ENCODE measurements around the gene C1orf185. TPM values are rescaled to one million over a fixed set of nuclear protein-coding genes. Genes with fewer than 3 reads are reported as not detected.
A peak's percentile ranks its signal among the peaks of the same experiment; 100 is the strongest.
"Not testable (repeated sequence)": the region's sequence is repeated elsewhere in the genome, so short reads cannot be mapped to it uniquely, and the experiment has no call there.

Gene C1orf185
- total and polyA plus RNA-seq, 4 experiments from 2014 or later, result not detected

DNA sequence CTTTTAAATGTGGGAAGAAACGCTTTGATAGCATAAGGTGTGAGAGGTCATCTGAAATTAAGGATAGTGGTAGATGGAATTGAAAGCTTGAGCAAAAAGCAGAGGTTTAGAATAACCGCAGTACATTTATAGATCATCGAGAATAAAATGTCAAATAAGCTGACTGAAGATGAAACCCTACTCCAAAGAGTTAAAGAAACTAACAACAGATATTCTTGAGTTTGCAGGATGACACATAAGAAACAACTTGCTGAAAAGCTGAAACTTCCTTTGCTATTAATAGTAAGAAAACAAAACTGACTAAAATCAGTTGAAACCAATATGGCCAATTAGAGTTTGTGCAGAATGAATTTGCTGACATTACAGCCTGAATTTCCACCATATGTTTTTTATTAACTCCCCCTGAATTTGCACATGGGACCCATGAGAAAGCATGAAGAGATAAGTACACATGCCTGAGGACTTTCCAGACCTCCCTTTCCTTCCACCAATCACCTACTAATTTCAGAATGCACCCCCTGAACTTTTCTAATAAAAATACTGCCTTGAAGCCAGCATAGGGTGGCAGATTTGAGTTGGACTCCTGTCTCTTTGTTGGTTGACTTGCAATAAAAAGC is 1.7 kb upstream of the C1orf185 start:
- intact Hi-C loops (cut with micrococcal nuclease), result no loop called here
- no peaks in the 10 kb centered on the region for H3K4me1 ChIP-seq (ENCODE audit: insufficient read depth, low read length)
- POLR2A ChIA-PET (ENCODE audit: partially characterized antibody), result no interaction called here
- no peak overlapping the region for H3K4me3 Mint-ChIP-seq
- peaks cover 0 to 13% (median 11%) of the 10 kb centered on the region in 8 donors for H3K9me3 Mint-ChIP-seq
- no peaks in the 10 kb centered on the region for H3K4me1 Mint-ChIP-seq
- H3K9me3 ChIP-seq (ENCODE audit: control insufficient read depth in 1 of 2, low read length in 2 of 2), result no peaks in the 10 kb centered on the region
- no peaks in the 10 kb centered on the region for H3K36me3 ChIP-seq (ENCODE audit: insufficient read depth, low read length)
- no peak overlapping the region for H3K4me3 ChIP-seq (ENCODE audit: low read length in 2 of 2)
- H3K27me3 Mint-ChIP-seq, result peaks cover 9 to 14% of the 10 kb centered on the region in 2 donors
- CTCF ChIA-PET (ENCODE audit: partially characterized antibody), result no interaction called here
- H3K27ac Mint-ChIP-seq, result peak overlapping the region in 1 of 7 donors; percentile 22
- peaks cover 0 to 8% of the 10 kb centered on the region in 2 donors for H3K36me3 Mint-ChIP-seq
- no peak overlapping the region for H3K27ac ChIP-seq (ENCODE audit: low read depth, low read length)
- DNase-seq, result no peak
- H3K27me3 ChIP-seq (ENCODE audit: insufficient read depth, low read length), result no peaks in the 10 kb centered on the region

DNA sequence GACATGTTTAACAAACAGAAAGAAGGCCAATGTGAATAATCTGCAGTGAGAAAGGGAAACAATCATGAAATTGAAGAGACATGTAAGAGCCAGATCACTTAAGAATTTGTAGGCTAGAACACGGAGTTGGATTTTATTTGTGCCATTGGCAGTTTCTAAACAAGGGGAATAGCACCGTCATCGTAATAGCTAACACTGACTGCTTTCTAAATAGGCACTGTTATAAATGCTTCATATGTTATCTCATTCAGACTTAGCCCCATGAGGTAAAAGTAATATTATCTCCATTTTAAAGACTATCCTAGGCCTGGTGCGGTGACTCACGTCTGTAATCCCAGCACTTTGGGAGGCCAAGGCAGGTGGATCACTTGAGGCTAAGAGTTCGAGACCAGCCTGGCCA is 12.1 kb downstream of the C1orf185 start:
- POLR2A ChIA-PET (ENCODE audit: partially characterized antibody), result no interaction called here
- Histone ChIP-seq H3K9me3 (ENCODE audit: control insufficient read depth in 1 of 2, low read length in 2 of 2) (no peaks in the 10 kb centered on the region), H3K4me1 (ENCODE audit: insufficient read depth, low read length) (no peaks in the 10 kb centered on the region), H3K36me3 (ENCODE audit: insufficient read depth, low read length) (no peaks in the 10 kb centered on the region), H3K4me3 (ENCODE audit: low read length in 2 of 2) (no peak overlapping the region), H3K27ac (ENCODE audit: low read depth, low read length) (no peak overlapping the region), H3K27me3 (ENCODE audit: insufficient read depth, low read length) (no peaks in the 10 kb centered on the region)
- H3K27me3 Mint-ChIP-seq, result peaks cover 3 to 5% of the 10 kb centered on the region in 2 donors
- intact Hi-C loops (cut with micrococcal nuclease), result no loop called here
- H3K27ac Mint-ChIP-seq, result no peak overlapping the region
- H3K4me1 Mint-ChIP-seq, result no peaks in the 10 kb centered on the region
- CTCF ChIA-PET (ENCODE audit: partially characterized antibody), result no interaction called here
- no peak overlapping the region for H3K4me3 Mint-ChIP-seq
- no peaks in the 10 kb centered on the region for H3K36me3 Mint-ChIP-seq
- no peak for DNase-seq
- H3K9me3 Mint-ChIP-seq, result no peaks in the 10 kb centered on the region

DNA sequence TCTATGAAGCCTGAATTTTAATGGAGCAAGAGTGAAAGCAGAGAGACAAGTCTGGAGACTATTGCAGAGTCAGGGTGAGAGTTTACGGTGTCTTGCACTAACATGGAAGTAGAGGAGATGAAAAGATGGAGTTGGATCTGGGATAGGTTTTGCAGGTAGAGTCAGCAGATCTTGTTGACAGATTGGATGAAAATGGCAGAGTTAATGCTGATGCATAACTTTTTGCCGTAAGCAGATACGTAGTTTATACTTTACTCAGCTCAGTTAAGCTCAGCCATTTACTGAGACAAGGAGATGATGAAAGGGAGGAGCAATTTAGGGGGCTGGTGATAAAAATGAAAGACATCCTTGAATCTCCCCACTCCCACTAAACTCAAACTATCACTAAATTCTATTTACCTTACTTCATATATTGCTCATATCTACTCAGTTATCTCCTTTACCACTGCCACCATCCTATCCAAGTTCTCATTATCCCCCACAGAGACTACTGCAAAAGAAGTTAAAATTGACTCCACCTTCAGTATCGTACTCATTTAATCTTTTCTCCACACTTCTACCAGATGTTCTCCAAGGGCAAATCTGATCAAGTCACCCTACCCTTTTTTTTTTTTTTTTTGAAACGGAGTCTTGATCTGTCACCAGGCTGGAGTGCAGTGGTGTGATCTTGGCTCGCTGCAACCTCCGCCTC is 13.8 kb downstream of the C1orf185 start:
- no peaks in the 10 kb centered on the region for H3K36me3 ChIP-seq (ENCODE audit: insufficient read depth, low read length)
- intact Hi-C loops (cut with micrococcal nuclease), result no loop called here
- DNase-seq, result no peak
- ChIA-PET POLR2A (ENCODE audit: partially characterized antibody) (no interaction called here), CTCF (ENCODE audit: partially characterized antibody) (no interaction called here)
- H3K27me3 ChIP-seq (ENCODE audit: insufficient read depth, low read length), result no peaks in the 10 kb centered on the region
- peaks cover 3 to 10% of the 10 kb centered on the region in 2 donors for H3K27me3 Mint-ChIP-seq
- H3K4me3 ChIP-seq (ENCODE audit: low read length in 2 of 2), result no peak overlapping the region
- H3K4me3 Mint-ChIP-seq, result no peak overlapping the region
- H3K27ac ChIP-seq (ENCODE audit: low read depth, low read length), result no peak overlapping the region
- H3K27ac Mint-ChIP-seq, result no peak overlapping the region
- no peaks in the 10 kb centered on the region for H3K9me3 ChIP-seq (ENCODE audit: control insufficient read depth in 1 of 2, low read length in 2 of 2)
- H3K4me1 Mint-ChIP-seq, result no peaks in the 10 kb centered on the region
- no peaks in the 10 kb centered on the region for H3K9me3 Mint-ChIP-seq
- H3K36me3 Mint-ChIP-seq, result no peaks in the 10 kb centered on the region
- H3K4me1 ChIP-seq (ENCODE audit: insufficient read depth, low read length), result no peaks in the 10 kb centered on the region

DNA sequence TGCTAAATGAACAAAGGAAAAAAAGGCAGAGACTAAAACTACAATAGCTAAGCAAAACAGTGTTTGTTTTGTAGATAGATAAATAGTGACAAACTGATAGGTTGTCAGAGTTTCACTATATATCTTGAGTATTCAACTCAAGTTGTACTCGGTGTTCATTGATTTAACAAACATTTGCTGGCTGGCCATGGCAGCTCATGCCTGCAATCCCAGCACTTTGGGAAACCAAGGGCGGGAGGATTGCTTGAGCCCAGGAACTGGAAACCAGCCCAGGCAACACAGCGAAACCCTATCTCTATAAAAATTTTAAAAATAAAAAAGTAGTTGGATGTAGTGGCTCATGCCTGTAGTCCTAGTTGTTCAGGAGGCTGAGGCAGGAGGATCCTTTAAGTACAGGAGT is 17.3 kb downstream of the C1orf185 start:
- ChIA-PET CTCF (ENCODE audit: partially characterized antibody) (no interaction called here), POLR2A (ENCODE audit: partially characterized antibody) (no interaction called here)
- Mint-ChIP-seq H3K4me3 (no peak overlapping the region), H3K9me3 (no peaks in the 10 kb centered on the region), H3K27me3 (peaks cover 6 to 7% of the 10 kb centered on the region in 2 donors), H3K4me1 (no peaks in the 10 kb centered on the region), H3K36me3 (no peaks in the 10 kb centered on the region), H3K27ac (no peak overlapping the region)
- Histone ChIP-seq H3K4me1 (ENCODE audit: insufficient read depth, low read length) (no peaks in the 10 kb centered on the region), H3K36me3 (ENCODE audit: insufficient read depth, low read length) (no peaks in the 10 kb centered on the region), H3K27ac (ENCODE audit: low read depth, low read length) (no peak overlapping the region), H3K4me3 (ENCODE audit: low read length in 2 of 2) (no peak overlapping the region), H3K27me3 (ENCODE audit: insufficient read depth, low read length) (no peaks in the 10 kb centered on the region), H3K9me3 (ENCODE audit: control insufficient read depth in 1 of 2, low read length in 2 of 2) (no peaks in the 10 kb centered on the region)
- DNase-seq, result no peak
- intact Hi-C loops (cut with micrococcal nuclease), result no loop called here

DNA sequence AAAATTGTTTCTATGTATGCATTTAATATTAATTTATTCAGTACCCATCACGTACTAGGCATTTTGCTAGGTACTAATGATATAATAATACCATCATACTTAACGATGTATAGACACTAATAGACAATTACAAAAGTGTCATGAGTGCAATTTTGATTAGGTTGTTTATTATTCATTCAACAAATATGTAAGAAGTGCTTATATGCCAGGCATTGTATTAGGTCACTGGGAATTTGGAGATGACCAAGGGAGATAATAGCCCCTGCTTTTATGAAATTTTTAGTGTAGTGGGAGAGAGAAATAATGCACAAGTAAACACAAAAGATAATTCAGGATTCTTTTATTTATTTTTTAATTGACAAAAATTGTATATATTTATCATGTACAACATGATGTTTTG is 18.6 kb downstream of the C1orf185 start:
- Histone ChIP-seq H3K4me3 (ENCODE audit: low read length in 2 of 2) (no peak overlapping the region), H3K9me3 (ENCODE audit: control insufficient read depth in 1 of 2, low read length in 2 of 2) (no peaks in the 10 kb centered on the region), H3K27me3 (ENCODE audit: insufficient read depth, low read length) (no peaks in the 10 kb centered on the region), H3K36me3 (ENCODE audit: insufficient read depth, low read length) (no peaks in the 10 kb centered on the region), H3K4me1 (ENCODE audit: insufficient read depth, low read length) (no peaks in the 10 kb centered on the region), H3K27ac (ENCODE audit: low read depth, low read length) (no peak overlapping the region)
- Mint-ChIP-seq H3K36me3 (no peaks in the 10 kb centered on the region), H3K4me1 (no peaks in the 10 kb centered on the region), H3K27me3 (peaks cover 7 to 10% of the 10 kb centered on the region in 2 donors), H3K27ac (no peak overlapping the region), H3K4me3 (no peak overlapping the region), H3K9me3 (no peaks in the 10 kb centered on the region)
- POLR2A ChIA-PET (ENCODE audit: partially characterized antibody), result no interaction called here
- CTCF ChIA-PET (ENCODE audit: partially characterized antibody), result no interaction called here
- DNase-seq, result no peak
- intact Hi-C loops (cut with micrococcal nuclease), result no loop called here

DNA sequence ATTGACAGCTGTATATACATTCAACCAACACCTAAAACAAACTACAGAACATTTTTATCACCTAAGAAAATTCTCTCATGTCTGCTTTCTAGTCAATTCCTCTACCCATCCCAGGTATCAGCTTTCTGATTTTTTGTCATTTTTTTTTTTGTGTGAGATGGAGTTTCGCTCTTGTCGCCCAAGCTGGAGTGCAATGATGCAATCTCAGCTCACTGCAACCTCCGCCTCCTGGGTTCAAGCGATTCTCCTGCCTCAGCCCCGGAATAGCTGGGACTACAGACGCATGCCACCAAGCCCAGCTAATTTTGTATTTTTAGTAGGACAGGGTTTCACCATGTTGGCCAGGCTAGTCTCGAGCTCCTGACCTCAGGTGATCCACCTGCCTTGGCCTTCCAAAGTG is 25.1 kb downstream of the C1orf185 start:
- H3K27ac Mint-ChIP-seq; POLR2A ChIA-PET (ENCODE audit: partially characterized antibody); H3K36me3 Mint-ChIP-seq; intact Hi-C loops (cut with micrococcal nuclease); H3K9me3 Mint-ChIP-seq; H3K4me1 ChIP-seq (ENCODE audit: insufficient read depth, low read length); H3K27ac ChIP-seq (ENCODE audit: low read depth, low read length); CTCF ChIA-PET (ENCODE audit: partially characterized antibody); H3K27me3 ChIP-seq (ENCODE audit: insufficient read depth, low read length); DNase-seq; H3K4me3 Mint-ChIP-seq; H3K36me3 ChIP-seq (ENCODE audit: insufficient read depth, low read length); H3K4me3 ChIP-seq (ENCODE audit: low read length in 2 of 2); H3K9me3 ChIP-seq (ENCODE audit: control insufficient read depth in 1 of 2, low read length in 2 of 2); H3K4me1 Mint-ChIP-seq: not testable (repeated sequence)
- H3K27me3 Mint-ChIP-seq, result peaks cover 10 to 15% of the 10 kb centered on the region in 2 donors

DNA sequence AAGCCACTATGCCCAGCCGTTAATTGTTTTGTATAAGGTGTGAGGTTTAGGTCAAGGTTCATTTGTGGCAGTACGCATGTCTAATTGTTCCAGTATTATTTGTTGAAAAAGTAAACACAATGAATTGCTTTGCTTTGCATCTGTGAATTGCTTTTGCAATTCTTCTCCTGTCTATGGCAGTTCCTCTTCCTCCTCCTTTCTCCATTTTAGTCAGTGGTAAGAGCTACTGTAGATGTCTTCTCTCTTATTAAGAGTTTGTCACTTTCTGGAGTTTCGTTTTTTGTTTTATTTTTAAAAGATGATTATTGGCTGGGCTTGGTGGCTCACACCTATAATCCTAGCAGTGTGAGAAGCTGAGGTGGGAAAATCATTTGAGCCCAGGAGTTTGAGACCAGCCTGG is 29.2 kb downstream of the C1orf185 start:
- Mint-ChIP-seq H3K27ac (no peak overlapping the region), H3K36me3 (peaks cover 0 to 12% of the 10 kb centered on the region in 2 donors), H3K27me3 (peaks cover 14 to 23% of the 10 kb centered on the region in 2 donors), H3K4me3 (no peak overlapping the region), H3K9me3 (peaks cover 5 to 39% (median 31%) of the 10 kb centered on the region in 8 donors), H3K4me1 (no peaks in the 10 kb centered on the region)
- ChIA-PET CTCF (ENCODE audit: partially characterized antibody) (no interaction called here), POLR2A (ENCODE audit: partially characterized antibody) (no interaction called here)
- peaks cover 0 to 5% of the 10 kb centered on the region in 2 donors for H3K9me3 ChIP-seq (ENCODE audit: control insufficient read depth in 1 of 2, low read length in 2 of 2)
- H3K36me3 ChIP-seq (ENCODE audit: insufficient read depth, low read length), result no peaks in the 10 kb centered on the region
- H3K4me3 ChIP-seq (ENCODE audit: low read length in 2 of 2), result no peak overlapping the region
- intact Hi-C loops (cut with micrococcal nuclease), result no loop called here
- no peaks in the 10 kb centered on the region for H3K4me1 ChIP-seq (ENCODE audit: insufficient read depth, low read length)
- H3K27ac ChIP-seq (ENCODE audit: low read depth, low read length), result no peak overlapping the region
- peaks cover 3% of the 10 kb centered on the region for H3K27me3 ChIP-seq (ENCODE audit: insufficient read depth, low read length)
- DNase-seq, result no peak

All from CD4-positive, alpha-beta memory T cell (primary cell).